ENCODE data around the gene BCAP31.
A peak's percentile ranks its signal among the peaks of the same experiment; 100 is the strongest.

Gene BCAP31

GRCh38 chrX:153671589-153672530 is 52.3 kb downstream of the BCAP31 start:
- DNase-seq, result no peak

DNA sequence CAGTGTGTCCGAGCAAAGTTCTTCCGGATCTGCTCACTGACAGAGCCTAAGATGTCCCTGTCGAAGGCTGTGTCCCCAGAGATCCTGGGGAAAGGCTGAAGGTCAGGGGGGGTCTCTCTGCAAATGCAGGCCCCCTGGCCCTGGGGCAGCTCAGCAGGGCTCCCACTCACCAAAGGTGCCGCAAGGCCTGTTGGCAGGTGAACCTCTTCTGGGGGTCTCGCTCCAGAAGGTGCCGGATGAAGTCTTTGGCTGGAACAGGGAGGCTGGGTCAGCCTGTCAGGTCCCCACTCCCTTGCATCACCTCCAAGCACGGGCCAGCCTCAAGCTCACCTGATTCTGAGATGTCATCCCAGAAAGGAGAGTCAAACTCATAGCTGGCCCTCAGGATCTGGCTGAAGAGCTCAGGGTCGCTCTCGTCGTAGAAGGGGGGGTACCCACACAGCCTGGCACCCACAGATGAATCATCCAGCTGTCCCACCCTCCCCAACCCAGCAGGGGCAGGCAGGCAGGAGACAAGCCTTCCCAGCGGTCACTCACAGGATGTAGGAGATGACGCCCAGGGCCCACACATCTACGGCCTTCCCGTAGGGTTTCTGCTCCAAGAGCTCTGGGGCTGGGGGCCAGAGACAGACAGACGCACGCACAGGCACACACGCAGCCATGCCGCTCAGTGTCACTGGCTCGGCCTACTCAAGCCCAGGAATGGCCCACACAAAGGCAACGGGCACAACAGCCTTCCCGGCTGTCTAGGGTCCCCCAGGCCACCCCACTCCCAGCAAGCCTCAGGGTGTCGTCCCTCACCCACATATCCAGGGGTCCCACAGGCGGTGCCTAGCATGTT is 53.2 kb downstream of the BCAP31 start:
- DNase-seq, result no peak

- no peak for DNase-seq
Measured at GRCh38 chrX:153669901-153670731, 54.1 kb downstream of the BCAP31 start.

- DNase-seq, result no peak
Measured at GRCh38 chrX:153669174-153669890, 54.9 kb downstream of the BCAP31 start.

DNA sequence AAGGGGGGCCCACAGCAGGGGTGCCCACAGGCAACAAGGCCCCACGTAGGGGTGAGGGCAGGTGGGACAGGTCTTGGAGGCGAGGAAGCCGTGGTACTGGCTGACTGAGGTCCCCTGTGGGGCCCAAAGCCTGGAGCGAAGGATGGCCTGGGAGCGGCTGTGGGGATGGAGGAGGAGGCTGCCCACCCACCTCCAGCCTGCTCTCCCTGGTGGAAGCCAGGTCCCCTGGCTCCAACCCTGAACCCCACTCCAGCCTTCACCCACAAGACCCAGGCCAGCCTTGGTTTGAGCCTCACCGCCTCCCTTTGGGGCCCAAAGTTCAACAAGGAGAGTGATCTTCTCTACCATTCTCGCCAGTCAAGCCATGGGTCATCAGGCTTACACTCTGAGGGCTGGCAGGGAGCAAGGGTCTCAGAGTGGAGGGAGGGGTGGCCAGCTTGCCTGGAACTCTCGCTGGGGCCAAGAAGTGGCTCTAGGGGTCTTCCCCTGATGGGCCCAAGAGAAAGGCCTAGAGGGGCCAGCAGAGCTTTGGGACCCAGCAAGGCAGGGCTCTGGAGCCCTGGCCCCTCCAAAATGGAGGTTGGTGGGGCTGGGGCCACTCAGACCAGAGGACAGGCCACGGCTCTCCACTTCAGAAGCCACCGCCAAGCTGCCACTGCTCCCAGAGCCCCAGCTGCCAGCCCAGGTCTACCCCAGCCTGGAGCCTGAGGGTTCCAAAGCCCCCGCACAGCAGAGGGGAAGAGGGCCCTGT is 55.6 kb downstream of the BCAP31 start:
- no peak for DNase-seq

GRCh38 chrX:153667956-153668396 is 56.2 kb downstream of the BCAP31 start:
- peak; percentile 87 for DNase-seq

- DNase-seq, result no peak
Measured at GRCh38 chrX:153667281-153667955, 56.8 kb downstream of the BCAP31 start.

DNA sequence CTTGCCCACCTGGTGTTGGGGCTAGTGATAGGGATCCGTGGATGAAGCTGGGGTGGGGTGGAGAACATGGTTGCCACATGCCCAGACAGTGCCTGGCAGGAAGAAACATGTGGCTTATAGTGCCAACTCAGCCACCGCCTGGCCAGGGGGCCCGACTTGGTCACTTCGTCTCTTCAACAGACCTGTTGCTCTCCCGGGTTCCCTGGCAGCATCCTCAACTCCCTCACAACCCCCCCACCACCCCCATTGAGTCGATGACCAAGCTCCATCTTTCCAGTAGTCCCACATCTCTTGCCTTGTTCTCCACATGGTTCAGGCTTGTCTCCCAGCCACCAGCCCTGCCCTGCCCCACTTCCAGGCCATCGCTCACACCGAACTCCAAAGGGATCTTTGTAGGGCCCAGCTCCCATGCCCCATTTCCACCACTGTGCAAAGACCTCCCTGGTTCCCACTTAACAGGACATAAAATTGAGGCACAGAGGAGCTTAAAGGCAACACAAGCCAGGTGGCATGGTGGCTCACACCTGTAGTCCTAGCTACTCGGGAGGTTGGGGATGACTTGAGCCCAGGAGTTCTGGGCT is 58.4 kb downstream of the BCAP31 start:
- DNase-seq, result no peak

DNA sequence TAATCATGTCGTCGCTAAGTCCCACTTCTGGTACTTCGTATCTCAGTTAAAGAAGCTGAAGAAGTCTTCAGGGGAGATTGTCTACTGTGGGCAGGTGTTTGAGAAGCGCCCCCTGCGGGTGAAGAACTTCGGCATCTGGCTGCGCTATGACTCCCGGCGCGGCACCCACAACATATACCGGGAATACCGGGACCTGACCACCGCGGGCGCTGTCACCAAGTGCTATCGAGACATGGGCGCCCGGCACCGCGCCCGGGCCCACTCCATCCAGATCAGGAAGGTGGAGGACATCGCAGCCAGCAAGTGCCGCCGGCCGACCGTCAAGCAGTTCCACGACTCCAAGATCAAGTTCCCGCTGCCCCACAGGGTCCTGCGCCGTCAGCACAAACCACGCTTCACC is 61.9 kb downstream of the BCAP31 start:
- DNase-seq, result no peak

GRCh38 chrX:153659268-153659667 is 64.9 kb downstream of the BCAP31 start:
- DNase-seq, result no peak

- no peak for DNase-seq
Measured at GRCh38 chrX:153657161-153657560, 67.0 kb downstream of the BCAP31 start.

DNA sequence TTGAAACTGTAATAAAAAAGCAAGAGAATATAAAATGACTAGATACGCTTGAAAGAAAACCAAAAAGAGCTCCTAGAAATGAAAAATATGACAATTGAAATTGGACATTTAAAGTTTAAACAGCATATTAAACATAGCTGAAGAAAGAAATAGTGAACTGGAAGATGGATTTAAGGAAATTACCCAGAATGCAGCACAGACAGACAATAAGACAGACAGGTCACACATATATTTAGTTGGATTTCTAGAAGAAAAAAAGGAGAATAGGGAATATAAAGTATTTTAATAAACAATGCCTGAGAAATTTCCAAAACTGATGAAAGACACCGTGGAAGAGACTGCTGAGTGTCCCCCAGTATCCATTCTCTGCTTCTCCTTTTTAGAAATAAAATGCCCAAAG is 70.6 kb downstream of the BCAP31 start:
- no peak for DNase-seq

DNA sequence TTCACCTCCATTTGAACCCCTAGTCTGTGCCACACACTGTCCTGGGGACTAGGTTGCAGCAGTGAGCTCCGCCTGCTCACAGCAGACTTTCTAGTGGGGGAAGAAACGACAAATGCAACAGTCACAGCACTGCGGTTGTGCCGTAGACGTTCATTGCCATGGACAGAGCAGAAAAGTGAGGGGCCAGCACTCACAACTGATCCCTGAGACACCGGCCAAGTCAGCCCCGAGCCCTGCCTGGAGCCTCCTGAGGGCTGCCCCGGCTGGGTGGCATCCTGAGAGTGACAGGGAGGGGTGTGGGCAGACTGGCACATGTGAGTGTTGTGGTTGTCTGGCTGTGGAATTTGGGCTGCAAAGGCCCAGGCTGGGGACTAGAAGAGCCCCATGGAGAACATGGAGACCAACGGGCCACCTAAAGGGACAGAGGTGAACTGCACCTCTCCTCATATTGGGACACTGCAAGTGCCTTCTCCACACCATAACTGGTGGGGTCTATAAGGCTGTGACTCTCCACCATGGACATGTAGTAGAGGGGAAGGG is 72.6 kb downstream of the BCAP31 start:
- DNase-seq, result no peak

DNA sequence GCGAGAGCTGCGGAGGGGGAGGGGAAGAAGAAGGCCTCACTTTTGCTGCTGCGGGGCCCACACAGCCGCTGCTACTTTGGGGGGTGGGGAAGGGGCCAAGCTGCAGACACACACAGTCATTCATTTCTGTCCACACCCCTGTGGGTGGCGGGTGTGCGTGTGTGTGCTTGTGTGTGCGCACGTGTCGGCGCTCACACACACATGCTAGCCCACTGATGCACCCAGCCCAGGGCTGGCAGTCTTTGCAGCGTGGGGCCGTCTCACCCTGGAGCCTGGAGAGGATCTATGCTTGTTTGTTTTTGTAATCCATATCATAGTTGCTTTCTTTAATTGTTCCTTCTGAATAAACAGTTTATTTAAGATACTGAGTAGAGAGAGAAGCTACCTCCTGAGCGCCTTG is 73.2 kb downstream of the BCAP31 start:
- DNase-seq, result no peak

All from right hindlimb (tissue), 1 donor.